Measurements from ENCODE around the gene HERC2. TPM values are rescaled to one million over a fixed set of nuclear protein-coding genes. Genes with fewer than 3 reads are reported as not detected.

The HERC2 gene
- total and polyA plus RNA-seq, 2 donors (not counting 3 experiments of a cell fraction or from before 2014, with no cell fraction given) = 46.1 to 83.9 TPM

GRCh38 chr15:28105793-28106192 lies 216.2 kb downstream of the HERC2 start:
- peaks cover 10% of the 10 kb centered on the region for H3K4me1 ChIP-seq (ENCODE audit: control insufficient read depth, extremely low read depth, insufficient read depth, low read length)

More at GRCh38 chr15:28105793-28106192, 216.2 kb downstream of the HERC2 start:
- no TSS peak for BruUV-seq (replicated peaks)
- FAIRE-seq (no peak), DNase-seq (ENCODE audit: low read depth, low spot score) (no peak)
- dilution Hi-C loops (cut with MboI; ENCODE audit: extremely low pct_ligation_motif_present, low sequenced_read_pairs) = no loop called here
- H3K36me3 ChIP-seq (ENCODE audit: control insufficient read depth in 2 of 2, extremely low read depth in 1 of 2, insufficient read depth in 2 of 2, low read length in 2 of 2) = peaks cover 0 to 2% of the 10 kb centered on the region in 2 experiments
- no peak overlapping the region for H3K4me2 ChIP-seq (ENCODE audit: insufficient read depth, low read length)
- CTCF ChIA-PET = no interaction called here
- H3K9ac ChIP-seq (replicated peaks; ENCODE audit: extremely low read depth, insufficient read depth, low read length) = no peak overlapping the region
- no peaks in the 10 kb centered on the region for H3K9me1 ChIP-seq (replicated peaks; ENCODE audit: control insufficient read depth, extremely low read depth, insufficient read depth, low read length)
- H3K79me2 ChIP-seq (ENCODE audit: control insufficient read depth, insufficient read depth, low read length) = no peaks in the 10 kb centered on the region
- intact Hi-C loops (cut with micrococcal nuclease) = no loop called here
- TF ChIP-seq JUN (IDR thresholded peaks at IDR 0.05; ENCODE audit: borderline replicate concordance, insufficient read depth, insufficient read length, low read depth) (no peak), GATA2 (IDR thresholded peaks at IDR 0.05; ENCODE audit: insufficient read depth, insufficient read length, low read depth, low read length) (no peak), POLR2A (IDR thresholded peaks at IDR 0.05; ENCODE audit: low read depth, low read length) (no peak), MYC (IDR thresholded peaks at IDR 0.05; ENCODE audit: low read depth, low read length) (no peak), MAX (IDR thresholded peaks at IDR 0.05; ENCODE audit: insufficient read depth, insufficient read length) (no peak), EZH2 (IDR thresholded peaks at IDR 0.05; ENCODE audit: borderline replicate concordance, low read depth, low read length, severe bottlenecking) (no peak), POLR2AphosphoS5 (IDR thresholded peaks at IDR 0.05; ENCODE audit: insufficient read depth, low read depth, low read length) (no peak), CTCF (IDR thresholded peaks at IDR 0.05; ENCODE audit: extremely low read depth in 1 of 2, insufficient read depth in 1 of 2, low read depth in 1 of 2, low read length in 2 of 2) (no peak), FOS (IDR thresholded peaks at IDR 0.05; ENCODE audit: borderline replicate concordance, insufficient read depth, low read length) (no peak)
- H3K27ac ChIP-seq (ENCODE audit: insufficient read depth, low read depth, low read length) = no peak overlapping the region
- no peak overlapping the region for H3K4me3 ChIP-seq (replicated peaks in 1 of 3; ENCODE audit: insufficient read depth in 1 of 3, low read depth in 1 of 3, low read length in 3 of 3)
- H2AFZ ChIP-seq (ENCODE audit: low read depth, low read length) = no peak overlapping the region
- POLR2A ChIA-PET = no interaction called here
- H3K9me3 ChIP-seq (replicated peaks; ENCODE audit: control insufficient read depth, insufficient read depth, low read length) = no peaks in the 10 kb centered on the region
- H4K20me1 ChIP-seq (replicated peaks; ENCODE audit: control insufficient read depth, extremely low read depth, insufficient read depth, low read length) = no peaks in the 10 kb centered on the region
- H3K27me3 ChIP-seq (ENCODE audit: control insufficient read depth in 2 of 2, insufficient read depth in 2 of 2, low read length in 2 of 2) = peaks cover 0 to 4% of the 10 kb centered on the region in 2 experiments
